KMS-11 (cell line): ENCODE data around the gene KCNQ4.

ENCODE experiments used
- H2AFZ ChIP-seq: fragments of 200-600 bp; sonication (generic); 2 replicates; pipeline ENCODE4 v1.6.1; 2016; ENCODE audit warnings: antibody characterized with exemption, mixed run types, low read depth
- H3K27ac ChIP-seq: fragments of 200-600 bp; sonication (generic); 2 replicates; pipeline ENCODE4 v1.6.1; 2016; ENCODE audit warnings: mild to moderate bottlenecking, mixed run types
- H3K27me3 ChIP-seq: fragments of 200-600 bp; sonication (generic); 2 replicates; pipeline ENCODE4 v1.6.1; 2017; ENCODE audit warnings: mild to moderate bottlenecking, low read depth, mixed run types, moderate library complexity; ENCODE audit not compliant: insufficient read depth
- H3K36me3 ChIP-seq: fragments of 200-600 bp; sonication (generic); 2 replicates; pipeline ENCODE4 v1.6.1; 2017; ENCODE audit warnings: mild to moderate bottlenecking, mixed run types; ENCODE audit not compliant: insufficient read depth
- H3K4me1 ChIP-seq: fragments of 200-600 bp; sonication (generic); 2 replicates; pipeline ENCODE4 v1.6.1; 2016; ENCODE audit warnings: mild to moderate bottlenecking, low read depth, mixed run types; ENCODE audit not compliant: poor library complexity, severe bottlenecking
- H3K4me2 ChIP-seq: fragments of 200-600 bp; sonication (generic); 2 replicates; pipeline ENCODE4 v1.7.0; 2016; ENCODE audit warnings: mild to moderate bottlenecking, mixed run types
- H3K4me3 ChIP-seq: fragments of 200-600 bp; sonication (generic); IDR thresholded peaks from 2 replicates; pipeline ENCODE4 v1.6.1; 2017; ENCODE audit warnings: low read depth, low read length, mixed read lengths; ENCODE audit not compliant: insufficient read depth
- H3K79me2 ChIP-seq: fragments of 200-600 bp; sonication (generic); 2 replicates; pipeline ENCODE4 v1.6.1; 2016; ENCODE audit warnings: low read depth, mixed run types; ENCODE audit not compliant: insufficient read depth
- H3K9ac ChIP-seq: fragments of 200-600 bp; sonication (generic); 2 replicates; pipeline ENCODE4 v1.6.1; 2016; ENCODE audit warnings: mild to moderate bottlenecking, mixed run types
- H4K20me1 ChIP-seq: fragments of 200-600 bp; sonication (generic); 2 replicates; pipeline ENCODE4 v1.6.1; 2016; ENCODE audit warnings: mild to moderate bottlenecking, mixed run types; ENCODE audit not compliant: insufficient read depth
- TF ChIP-seq, protein P1 (sequence below): fragments of 200-600 bp; sonication (generic); conservative IDR thresholded peaks from 2 replicates; pipeline ENCODE4 v1.6.1; 2017; ENCODE audit warnings: low read depth, mild to moderate bottlenecking, antibody characterized with exemption, low read length, moderate library complexity, mixed read lengths

KCNQ4 gene

DNA sequence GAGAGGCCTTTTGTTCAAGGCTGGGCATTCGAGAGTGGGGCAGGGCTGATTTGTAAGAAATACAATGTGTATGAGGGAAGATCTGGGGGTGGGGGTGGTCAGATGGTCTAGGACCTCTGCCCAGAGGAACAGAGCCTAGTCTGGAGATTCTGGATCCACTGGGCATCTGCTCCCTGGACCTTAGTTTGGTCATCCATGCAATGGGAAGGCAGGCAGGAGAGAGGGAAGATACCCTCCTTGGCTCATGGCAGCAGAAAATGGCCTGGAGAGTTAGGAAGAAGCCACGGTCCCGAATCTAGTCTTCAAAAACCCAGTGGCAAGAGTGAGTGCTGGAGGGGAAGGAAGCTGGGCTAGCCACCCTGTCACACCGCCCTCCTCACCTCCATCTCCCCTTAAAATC, 39.8 kb downstream of the KCNQ4 start:
- Histone ChIP-seq H3K9ac (no peak overlapping the region), H3K79me2 (no peaks in the 10 kb centered on the region), H3K27ac (no peak overlapping the region), H3K27me3 (no peaks in the 10 kb centered on the region), H2AFZ (no peak overlapping the region), H3K36me3 (no peaks in the 10 kb centered on the region), H3K4me1 (no peaks in the 10 kb centered on the region), H3K4me2 (no peak overlapping the region), H3K4me3 (no peak overlapping the region), H4K20me1 (no peaks in the 10 kb centered on the region)
- TF ChIP-seq, protein P1, sequence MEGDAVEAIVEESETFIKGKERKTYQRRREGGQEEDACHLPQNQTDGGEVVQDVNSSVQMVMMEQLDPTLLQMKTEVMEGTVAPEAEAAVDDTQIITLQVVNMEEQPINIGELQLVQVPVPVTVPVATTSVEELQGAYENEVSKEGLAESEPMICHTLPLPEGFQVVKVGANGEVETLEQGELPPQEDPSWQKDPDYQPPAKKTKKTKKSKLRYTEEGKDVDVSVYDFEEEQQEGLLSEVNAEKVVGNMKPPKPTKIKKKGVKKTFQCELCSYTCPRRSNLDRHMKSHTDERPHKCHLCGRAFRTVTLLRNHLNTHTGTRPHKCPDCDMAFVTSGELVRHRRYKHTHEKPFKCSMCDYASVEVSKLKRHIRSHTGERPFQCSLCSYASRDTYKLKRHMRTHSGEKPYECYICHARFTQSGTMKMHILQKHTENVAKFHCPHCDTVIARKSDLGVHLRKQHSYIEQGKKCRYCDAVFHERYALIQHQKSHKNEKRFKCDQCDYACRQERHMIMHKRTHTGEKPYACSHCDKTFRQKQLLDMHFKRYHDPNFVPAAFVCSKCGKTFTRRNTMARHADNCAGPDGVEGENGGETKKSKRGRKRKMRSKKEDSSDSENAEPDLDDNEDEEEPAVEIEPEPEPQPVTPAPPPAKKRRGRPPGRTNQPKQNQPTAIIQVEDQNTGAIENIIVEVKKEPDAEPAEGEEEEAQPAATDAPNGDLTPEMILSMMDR: no peak

DNA sequence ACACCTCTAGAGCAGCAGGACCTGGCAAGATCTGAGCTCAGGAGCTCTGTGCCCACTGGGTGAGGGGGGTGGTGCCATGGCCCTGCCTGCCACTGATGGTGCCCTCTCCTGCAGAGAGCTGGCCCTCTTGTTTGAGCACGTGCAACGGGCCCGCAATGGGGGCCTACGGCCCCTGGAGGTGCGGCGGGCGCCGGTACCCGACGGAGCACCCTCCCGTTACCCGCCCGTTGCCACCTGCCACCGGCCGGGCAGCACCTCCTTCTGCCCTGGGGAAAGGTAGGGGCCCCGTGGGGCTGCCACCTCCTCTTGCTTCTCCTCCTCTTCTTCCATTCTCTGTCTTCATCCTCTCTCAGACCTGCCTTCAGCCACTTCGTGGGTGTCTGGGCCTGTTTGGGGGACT, 40.4 kb downstream of the KCNQ4 start:
- no peak overlapping the region for H3K27ac ChIP-seq
- no peak overlapping the region for H3K9ac ChIP-seq
- H3K4me3 ChIP-seq: no peak overlapping the region

DNA sequence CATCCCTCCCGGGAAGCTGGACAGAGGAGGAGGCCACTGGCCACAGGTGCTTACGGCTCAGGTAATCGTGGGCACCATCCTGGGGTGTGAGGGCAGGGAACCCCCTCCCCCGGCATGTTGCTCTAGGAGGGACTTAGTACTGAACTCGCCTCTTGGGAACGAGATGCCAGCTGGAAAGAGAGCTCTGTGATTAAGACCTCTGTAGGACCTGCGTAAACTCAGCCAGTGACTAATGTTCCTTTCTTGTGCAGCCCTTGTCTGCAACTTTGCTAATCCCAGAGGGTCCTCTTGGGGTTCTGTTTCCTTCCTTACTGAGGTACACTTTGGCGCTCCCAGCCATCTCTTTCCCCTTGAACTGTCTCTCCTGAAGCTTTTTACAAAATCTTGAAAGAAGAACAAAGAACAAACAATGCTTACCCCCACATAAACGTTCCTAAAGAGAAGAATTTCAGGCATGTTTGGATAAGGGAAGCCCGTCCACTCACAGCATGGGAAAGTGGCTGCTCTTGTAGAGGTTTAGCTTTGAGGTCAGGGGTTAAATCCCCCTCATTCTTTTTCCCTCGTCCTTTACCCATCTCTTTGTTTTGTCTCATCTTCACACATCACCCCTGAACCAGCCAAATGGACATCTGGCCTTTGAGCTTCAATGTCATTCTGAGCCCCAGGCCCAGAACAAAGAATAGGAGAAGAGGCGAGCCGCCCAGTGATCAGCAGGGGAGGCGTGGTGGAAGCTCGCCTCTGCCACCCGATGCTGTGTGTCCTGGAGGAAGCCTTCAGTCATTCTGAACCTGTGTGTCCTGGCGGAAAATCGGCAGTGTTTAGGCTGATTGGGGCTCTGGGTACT, 41.2 kb downstream of the KCNQ4 start:
- Histone ChIP-seq H3K9ac (no peak overlapping the region), H3K27ac (no peak overlapping the region), H3K4me3 (no peak overlapping the region), H2AFZ (no peak overlapping the region), H3K36me3 (no peaks in the 10 kb centered on the region), H4K20me1 (no peaks in the 10 kb centered on the region), H3K79me2 (no peaks in the 10 kb centered on the region), H3K4me2 (no peak overlapping the region), H3K4me1 (no peaks in the 10 kb centered on the region), H3K27me3 (no peaks in the 10 kb centered on the region)
- TF ChIP-seq, protein P1: no peak

More for the DNA sequence above, 40.4 kb downstream of the KCNQ4 start:
- no peaks in the 10 kb centered on the region for H3K36me3 ChIP-seq
- no peaks in the 10 kb centered on the region for H4K20me1 ChIP-seq
- no peaks in the 10 kb centered on the region for H3K27me3 ChIP-seq
- TF ChIP-seq, protein P1: no peak
- no peak overlapping the region for H2AFZ ChIP-seq
- H3K4me1 ChIP-seq: no peaks in the 10 kb centered on the region
- no peaks in the 10 kb centered on the region for H3K79me2 ChIP-seq
- H3K4me2 ChIP-seq: no peak overlapping the region

DNA sequence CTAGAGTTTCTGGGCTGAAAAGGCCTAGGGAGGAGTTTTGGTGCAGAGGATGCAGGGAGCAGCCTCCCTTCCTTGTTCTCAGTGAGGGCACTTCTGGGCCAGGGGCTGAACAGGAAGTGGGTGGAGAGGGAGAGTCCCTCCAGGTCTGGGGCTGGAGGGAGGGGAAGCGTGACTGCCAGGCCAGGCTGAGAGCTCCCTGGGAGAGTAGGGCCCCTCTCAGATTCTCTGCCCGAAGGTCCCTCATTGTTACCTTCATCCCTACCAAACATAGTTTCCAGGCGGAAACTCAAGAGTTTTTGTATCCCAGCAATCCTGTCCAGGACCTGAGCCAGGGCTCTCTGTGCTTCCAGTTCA, 41.8 kb downstream of the KCNQ4 start:
- Histone ChIP-seq H3K9ac (no peak overlapping the region), H3K4me3 (no peak overlapping the region), H3K79me2 (no peaks in the 10 kb centered on the region), H3K36me3 (no peaks in the 10 kb centered on the region), H3K27me3 (no peaks in the 10 kb centered on the region), H2AFZ (no peak overlapping the region), H4K20me1 (no peaks in the 10 kb centered on the region), H3K4me1 (no peaks in the 10 kb centered on the region), H3K4me2 (no peak overlapping the region), H3K27ac (no peak overlapping the region)
- TF ChIP-seq, protein P1: no peak
